Measurements from ENCODE around the gene NSMCE1. TPM values are rescaled to one million over a fixed set of nuclear protein-coding genes. Genes with fewer than 3 reads are reported as not detected.

Gene NSMCE1
- total and polyA plus RNA-seq, 2 of the 8 experiments (the other 6 are each of a cell fraction or from before 2014, with no cell fraction given): 8.1 to 16.6 TPM

DNA sequence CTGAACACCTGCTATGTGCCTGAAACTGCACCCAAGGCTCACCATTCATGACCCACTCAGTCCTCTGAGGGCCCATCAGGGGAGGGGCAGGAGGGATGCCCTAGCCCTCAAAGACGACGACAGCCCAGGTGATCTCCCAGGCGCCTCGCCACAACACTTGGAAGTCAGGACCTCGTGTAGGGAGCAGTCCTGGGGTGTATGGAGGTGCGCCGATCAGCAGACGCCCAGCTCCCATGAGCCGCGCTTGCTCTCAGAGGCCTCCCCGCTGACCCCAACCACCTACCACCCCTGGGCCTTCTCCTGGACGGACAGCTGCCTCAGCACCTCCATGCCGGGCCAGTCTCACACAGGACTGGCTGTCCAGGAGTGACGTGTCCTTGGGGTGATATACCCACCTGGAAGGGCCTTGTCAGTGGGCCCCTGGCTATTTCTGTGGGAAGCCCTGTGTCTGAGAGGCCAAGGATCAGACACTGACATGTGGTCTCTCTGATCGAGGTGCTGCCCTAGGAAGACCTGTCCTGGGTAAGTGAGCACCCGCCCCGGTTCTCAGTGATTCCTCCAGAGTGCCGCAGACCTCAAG, 38.6 kb downstream of the NSMCE1 start:
- WGBS, 2 experiments (ENCODE audit: extremely low coverage in 1 of 2, insufficient coverage in 1 of 2, insufficient read length in 1 of 2, insufficient replicate concordance in 2 of 2, low coverage in 1 of 2, low lambda C conversion rate in 2 of 2, missing lambda C conversion rate in 1 of 2): 94% methylated on average over 12 of the region's 18 CpGs; no CpG with 5 or more reads in 1 of the 2 experiments
- Histone ChIP-seq H2BK5ac (ENCODE audit: low read depth, low read length) (no peak overlapping the region), H3K4ac (replicated peaks; ENCODE audit: insufficient read length, low read depth, low read length) (no peak overlapping the region), H3K18ac (ENCODE audit: extremely low read depth, low read length) (no peak overlapping the region), H3K56ac (replicated peaks; ENCODE audit: insufficient read length, low read depth, low read length) (no peak overlapping the region), H3K36me3 (ENCODE audit: control insufficient read depth in 2 of 4, insufficient read depth in 4 of 4, low read length in 3 of 4) (0 out of 8 replicates have a peak, but pooled peaks cover 0 to 3% (median 0%) of the 10 kb centered on the region in 4 experiments), H3K9me3 (ENCODE audit: insufficient read depth in 2 of 2, low read depth in 1 of 2, low read length in 1 of 2) (no peaks in the 10 kb centered on the region), H2AFZ (ENCODE audit: low read length) (no peak overlapping the region), H4K20me1 (replicated peaks in 1 of 2; ENCODE audit: control insufficient read depth in 1 of 2, insufficient read depth in 2 of 2, low read length in 2 of 2) (peaks cover 0 to 1% of the 10 kb centered on the region in 2 experiments), H2BK12ac (ENCODE audit: low read depth, low read length) (no peak overlapping the region), H3K4me1 (replicated peaks in 1 of 4; ENCODE audit: control insufficient read depth in 3 of 4, insufficient read depth in 4 of 4, low read length in 3 of 4) (0 out of 7 replicates have a peak, but pooled peaks cover 0 to 2% (median 0%) of the 10 kb centered on the region in 4 experiments), H3K27me3 (replicated peaks in 1 of 4; ENCODE audit: control insufficient read depth in 3 of 4, extremely low read depth in 1 of 4, insufficient read depth in 3 of 4, low read length in 3 of 4) (no peaks in the 10 kb centered on the region), H3K79me2 (ENCODE audit: control insufficient read depth in 1 of 2, insufficient read depth in 2 of 2, low read length in 2 of 2) (no peaks in the 10 kb centered on the region), H3K23me2 (ENCODE audit: low read depth, low read length) (no peaks in the 10 kb centered on the region), H3K9ac (replicated peaks in 1 of 4; ENCODE audit: extremely low read depth in 1 of 4, low read depth in 3 of 4, low read length in 3 of 4) (no peak overlapping the region), H3K4me3 (ENCODE audit: extremely low read depth in 1 of 4, insufficient read depth in 2 of 4, low read depth in 3 of 4, low read length in 4 of 4) (no peak overlapping the region), H4K91ac (replicated peaks; ENCODE audit: insufficient read length, low read length) (no peak overlapping the region), H3K27ac (ENCODE audit: low read depth, low read length) (no peak overlapping the region), H2BK15ac (ENCODE audit: low read length) (no peak overlapping the region), H3K23ac (ENCODE audit: insufficient read length) (no peak overlapping the region), H2BK20ac (ENCODE audit: low read length) (no peak overlapping the region), H2BK120ac (replicated peaks; ENCODE audit: low read depth, low read length) (no peak overlapping the region), H3K4me2 (ENCODE audit: insufficient read depth in 1 of 2, low read depth in 2 of 2, low read length in 2 of 2) (no peak overlapping the region), H4K5ac (ENCODE audit: insufficient read length, low read depth, low read length) (no peak overlapping the region), H4K8ac (ENCODE audit: extremely low read depth, insufficient read depth, low read length) (peak overlapping the region; percentile 18; the same call in 1 of the 2 replicates), H2AK5ac (ENCODE audit: low read depth, low read length) (no peak overlapping the region), H3K14ac (ENCODE audit: insufficient read length) (no peak overlapping the region), H3K79me1 (ENCODE audit: low read depth, low read length) (no peaks in the 10 kb centered on the region)
- no peak for DNase-seq (ENCODE audit: low read depth in 1 of 2, low spot score in 2 of 2)
- CTCF ChIA-PET (ENCODE audit: partially characterized antibody): interaction anchor here (0.6 to 17.4 kb wide), 11 partner anchors 8 to 227 kb away, joined by 3 to 241 read pairs (median 4); no protein-coding TSS in a partner anchor
- POLR2A ChIA-PET (ENCODE audit: partially characterized antibody): interaction anchor here (0.7 kb wide), 1 partner anchor 116 kb away, joined by 3 read pairs; no protein-coding TSS in a partner anchor
- TF ChIP-seq EGR1 (IDR thresholded peaks at IDR 0.05; ENCODE audit: borderline replicate concordance, low read depth, low read length): no peak
- TF ChIP-seq YY1 (IDR thresholded peaks at IDR 0.05; ENCODE audit: low read depth, low read length): no peak
- no peak for TF ChIP-seq POU5F1 (IDR thresholded peaks at IDR 0.05; ENCODE audit: low read depth, low read length)
- no peak for FAIRE-seq

Measured in H1 (cell line).